K562 (cell line): ENCODE data around the gene PLXNB3. TPM values are rescaled to one million over a fixed set of nuclear protein-coding genes. Genes with fewer than 3 reads are reported as not detected.

Source experiments
- CBX8 ChIP-seq: fragments of 200-600 bp; sonication (generic); IDR thresholded peaks from 2 replicates; pipeline ENCODE4 v1.6.1; 2012; ENCODE audit warnings: borderline replicate concordance, mixed run types, low read depth, mild to moderate bottlenecking, moderate library complexity, mixed read lengths, low read length, control low read depth, inconsistent platforms; ENCODE audit not compliant: poor library complexity, severe bottlenecking; ENCODE audit errors: extremely low read depth
- CTCFL ChIP-seq: IDR thresholded peaks from 2 replicates; pipeline ENCODE4 v1.6.1; 2011; ENCODE audit warnings: borderline replicate concordance, low read depth, mild to moderate bottlenecking, moderate library complexity, low read length; ENCODE audit not compliant: insufficient read depth, poor library complexity, severe bottlenecking
- EP400 ChIP-seq: fragments of 450-650 bp; IDR thresholded peaks from 2 replicates; pipeline ENCODE4 v1.6.1; 2017; ENCODE audit warnings: antibody characterized with exemption, mild to moderate bottlenecking, moderate library complexity
- HMGN3 ChIP-seq: IDR thresholded peaks from 2 replicates; pipeline ENCODE4 v1.6.1; 2011; ENCODE audit warnings: borderline replicate concordance, low read depth, mild to moderate bottlenecking, mixed read lengths, low read length; ENCODE audit not compliant: insufficient read length; ENCODE audit errors: extremely low read depth
- MAX ChIP-seq: sonication (generic); formaldehyde crosslinking; IDR thresholded peaks from 2 replicates; pipeline ENCODE4 v1.9.0; 2022; ENCODE audit warnings: mild to moderate bottlenecking, missing genetic modification reagents
- NFE2L1 ChIP-seq: fragments of 450-650 bp; IDR thresholded peaks from 2 replicates; pipeline ENCODE4 v1.6.1; 2016; ENCODE audit warnings: missing genetic modification characterization, low read depth, mild to moderate bottlenecking, missing compliant biosample characterization, moderate library complexity, borderline replicate concordance
- POLR2G ChIP-seq: fragments of 200-400 bp; formaldehyde crosslinking; IDR thresholded peaks from 2 replicates; pipeline ENCODE4 v1.6.1; 2017; ENCODE audit warnings: low read depth, mild to moderate bottlenecking, antibody characterized with exemption, low read length, moderate library complexity
- POLR2H ChIP-seq: IDR thresholded peaks from 2 replicates; pipeline ENCODE4 v1.6.1; 2016; ENCODE audit warnings: missing genetic modification characterization, low read depth, mild to moderate bottlenecking, control low read depth, missing compliant biosample characterization, moderate library complexity
- POLR3G ChIP-seq: IDR thresholded peaks from 2 replicates; pipeline ENCODE4 v1.6.1; 2011; ENCODE audit not compliant: insufficient read length, insufficient replicate concordance; ENCODE audit errors: extremely low read depth
- RBBP5 ChIP-seq: fragments of 200-600 bp; sonication (generic); IDR thresholded peaks from 2 replicates; pipeline ENCODE4 v1.6.1; 2012; ENCODE audit warnings: borderline replicate concordance, mild to moderate bottlenecking, low read length, control low read depth, inconsistent platforms; ENCODE audit not compliant: insufficient read depth, poor library complexity, severe bottlenecking
- RBFOX2 ChIP-seq: fragments of 200-400 bp; formaldehyde crosslinking; IDR thresholded peaks from 2 replicates; pipeline ENCODE4 v1.6.1; 2017; ENCODE audit warnings: low read depth, mild to moderate bottlenecking, low read length, moderate library complexity
- SAP30 ChIP-seq: fragments of 200-600 bp; sonication (generic); IDR thresholded peaks from 2 replicates; pipeline ENCODE4 v1.6.1; 2012; ENCODE audit warnings: borderline replicate concordance, low read depth, mild to moderate bottlenecking, moderate library complexity, low read length, control low read depth, inconsistent platforms; ENCODE audit not compliant: insufficient read depth, poor library complexity, severe bottlenecking
- SMARCC2 ChIP-seq: fragments of 450-650 bp; IDR thresholded peaks from 2 replicates; pipeline ENCODE4 v1.6.1; 2017; ENCODE audit warnings: antibody characterized with exemption, moderate library complexity, mild to moderate bottlenecking, low read depth
- SP1 ChIP-seq: sonication (generic); formaldehyde crosslinking; IDR thresholded peaks from 2 replicates; pipeline ENCODE4 v1.8.1; 2022; ENCODE audit warnings: mild to moderate bottlenecking, missing genetic modification reagents
- TEAD1 ChIP-seq, 2 experiments: fragments of 450-650 bp in 1 of 2; sonication (generic) in 1 of 2; formaldehyde crosslinking; IDR thresholded peaks; 2 replicates each; pipeline versions ENCODE4 v1.4.0 to v1.8.0; 2020 to 2022; ENCODE audit warnings: mild to moderate bottlenecking in 2 of 2, missing genetic modification reagents in 1 of 2
- ZBED1 ChIP-seq: IDR thresholded peaks from 2 replicates; pipeline ENCODE4 v1.6.1; 2014
- ZBTB5 ChIP-seq: fragments of 450-650 bp; IDR thresholded peaks from 2 replicates; pipeline ENCODE4 v1.6.1; 2017; ENCODE audit warnings: antibody characterized with exemption
- ZKSCAN8 ChIP-seq: fragments of 200-800 bp; sonication (Bioruptor generic); IDR thresholded peaks from 2 replicates; pipeline ENCODE4 v1.6.1; 2016; ENCODE audit warnings: missing genetic modification characterization, missing compliant biosample characterization
- polyA plus RNA-seq, 8 experiments: library from polyadenylated mRNA; depleted of rRNA in 4 of 8; stranded (reverse) in 5 of 8; unstranded in 3 of 8; fragments of >200 nt; fragmentation: Nextera tagmentation in 2 of 8; fragmentation: Illumina TruSeq in 1 of 8; extraction: Ambion mirVana in 2 of 8; extraction: Trizol in 1 of 8; gene quantifications; 2 replicates each; pipeline versions ENCODE4 v1.2.1 to v1.2.3, GENCODE V29; 2011 to 2014; ENCODE audit warnings: inconsistent platforms in 1 of 8, missing spikeins in 1 of 8
- total RNA-seq, 7 experiments: library from RNA; depleted of rRNA in 6 of 7; stranded (reverse); fragments of >200 nt in 6 of 7; fragmentation: Illumina TruSeq in 2 of 7; extraction: Trizol in 2 of 7; gene quantifications; 2 replicates each; pipeline versions ENCODE4 v1.2.1 to v1.2.3, GENCODE V29; 2011 to 2021; ENCODE audit warnings: low replicate concordance in 1 of 7
- TF ChIP-seq, protein P1 (sequence below): sonication (generic); formaldehyde crosslinking; IDR thresholded peaks from 2 replicates; pipeline ENCODE4 v1.5.0; 2020; ENCODE audit warnings: missing genetic modification reagents

Gene PLXNB3
- total and polyA plus RNA-seq, 9 of the 15 experiments (the other 6 are each of a cell fraction or from before 2014, with no cell fraction given): 0.22 to 2.0 (median 1.4) TPM; not detected in 2

- TF ChIP-seq ZBTB5 (no peak), SAP30 (peak; percentile 50), RBFOX2 (peak; percentile 78), MAX (peak; percentile 25; the same call in 1 of the 2 replicates), SMARCC2 (no peak), CTCFL (peak; percentile 69), NFE2L1 (tag) (no peak), POLR2G (peak; percentile 69), SP1 (CRISPR knock-in tag) (peak; percentile 12; the same call in 1 of the 2 replicates), POLR2H (tag) (no peak), RBBP5 (peak; percentile 61), ZKSCAN8 (CRISPR knock-in tag) (no peak), POLR3G (no peak), CBX8 (no peak), EP400 (peak; percentile 53; the same call in 1 of the 2 replicates), HMGN3 (peak; percentile 52), TEAD1 (CRISPR knock-in tag; IDR thresholded peaks at IDR 0.05) (no peak), ZBED1 (0 out of 2 replicates have a peak, but pooled peaks have one; percentile 7)
- TF ChIP-seq, protein P1, sequence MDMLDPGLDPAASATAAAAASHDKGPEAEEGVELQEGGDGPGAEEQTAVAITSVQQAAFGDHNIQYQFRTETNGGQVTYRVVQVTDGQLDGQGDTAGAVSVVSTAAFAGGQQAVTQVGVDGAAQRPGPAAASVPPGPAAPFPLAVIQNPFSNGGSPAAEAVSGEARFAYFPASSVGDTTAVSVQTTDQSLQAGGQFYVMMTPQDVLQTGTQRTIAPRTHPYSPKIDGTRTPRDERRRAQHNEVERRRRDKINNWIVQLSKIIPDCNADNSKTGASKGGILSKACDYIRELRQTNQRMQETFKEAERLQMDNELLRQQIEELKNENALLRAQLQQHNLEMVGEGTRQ (CRISPR knock-in tag): 0 out of 2 replicates have a peak, but pooled peaks have one; percentile 8
Measured at GRCh38 chrX:153723351-153724251, 40.4 kb upstream of the PLXNB3 start (continued).
